GM13976 (cell line): ENCODE data around the gene RAG2.
"Not testable (repeated sequence)": the region's sequence is repeated elsewhere in the genome, so short reads cannot be mapped to it uniquely, and the experiment has no call there.

Source experiments
- DNase-seq: peaks from one replicate; pipeline ENCODE4 v3.0.0; 2012; ENCODE audit warnings: low spot score
- CTCF ChIP-seq: IDR thresholded peaks from 2 replicates; pipeline ENCODE4 v1.5.1; 2012; ENCODE audit warnings: borderline replicate concordance, mild to moderate bottlenecking; ENCODE audit not compliant: insufficient read depth; ENCODE audit errors: extremely low read depth, missing control alignments, control extremely low read depth
- in situ Hi-C: fragments of 300-500 bp; cut with MboI; formaldehyde crosslinking; loops from one replicate; pipeline ENCODE4 v1.12.0; 2022; ENCODE audit warnings: low sequenced_read_pairs, mixed read lengths, inconsistent platforms; ENCODE audit not compliant: unreplicated experiment

The RAG2 gene

GRCh38 chr11:36565031-36565610 is 32.9 kb downstream of the RAG2 start:
- no peak for DNase-seq
- in situ Hi-C loops = loop anchor here (25.0 kb wide), 1 partner anchor 172 kb away; no protein-coding TSS in a partner anchor
- no peak for TF ChIP-seq CTCF

- DNase-seq = peak; percentile 45
- in situ Hi-C loops = loop anchor here (25.0 kb wide), 1 partner anchor 173 kb away; no protein-coding TSS in a partner anchor
- peak; percentile 44 for TF ChIP-seq CTCF
Measured at GRCh38 chr11:36564376-36565030, 33.5 kb downstream of the RAG2 start.

- in situ Hi-C loops = loop anchor here (25.0 kb wide), 1 partner anchor 179 kb away; no protein-coding TSS in a partner anchor
- DNase-seq = peak; percentile 30
- TF ChIP-seq CTCF = no peak
Measured at GRCh38 chr11:36558571-36559413, 39.2 kb downstream of the RAG2 start.

- TF ChIP-seq CTCF = no peak
- DNase-seq = no peak
- in situ Hi-C loops = loop anchor here (25.0 kb wide), 1 partner anchor 179 kb away; no protein-coding TSS in a partner anchor
Measured at GRCh38 chr11:36557991-36558390, 40.0 kb downstream of the RAG2 start.

- in situ Hi-C loops = loop anchor here (25.0 kb wide), 1 partner anchor 180 kb away; no protein-coding TSS in a partner anchor
- DNase-seq = not testable (repeated sequence)
Measured at GRCh38 chr11:36557390-36557789, 40.6 kb downstream of the RAG2 start.

- DNase-seq = no peak
- no peak for TF ChIP-seq CTCF
- in situ Hi-C loops = loop anchor here (25.0 kb wide), 1 partner anchor 187 kb away; no protein-coding TSS in a partner anchor
Measured at GRCh38 chr11:36550385-36551115, 47.5 kb downstream of the RAG2 start.
